Measurements from ENCODE around the gene PARVB.
"Not testable (repeated sequence)": the region's sequence is repeated elsewhere in the genome, so short reads cannot be mapped to it uniquely, and the experiment has no call there.

Gene PARVB

GRCh38 chr22:43999378-43999777 is 24.7 kb upstream of the PARVB start:
- DNase-seq = no peak

DNA sequence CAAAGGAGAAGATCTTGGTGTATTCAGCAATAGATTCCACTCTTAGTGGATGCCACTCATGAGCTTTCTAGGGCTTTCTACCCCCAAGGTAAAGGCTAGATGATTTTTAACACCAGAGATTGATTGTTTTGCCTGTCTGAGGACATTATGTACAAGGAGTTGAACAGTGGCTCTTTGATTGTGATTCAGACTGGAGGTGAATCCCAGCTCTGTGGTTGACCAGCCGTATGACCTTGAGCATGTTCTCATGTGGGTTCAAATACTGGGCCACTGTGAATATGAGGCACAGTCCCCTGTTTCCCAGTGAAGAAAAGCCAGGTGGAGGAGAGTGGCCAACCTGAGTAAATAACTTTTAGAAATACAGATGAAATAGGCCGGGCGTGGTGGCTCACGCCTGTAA is 24.0 kb upstream of the PARVB start:
- DNase-seq = no peak

- DNase-seq = no peak
Measured at GRCh38 chr22:44001521-44001920, 22.6 kb upstream of the PARVB start.

- DNase-seq = no peak
Measured at GRCh38 chr22:44002324-44002723, 21.8 kb upstream of the PARVB start.

DNA sequence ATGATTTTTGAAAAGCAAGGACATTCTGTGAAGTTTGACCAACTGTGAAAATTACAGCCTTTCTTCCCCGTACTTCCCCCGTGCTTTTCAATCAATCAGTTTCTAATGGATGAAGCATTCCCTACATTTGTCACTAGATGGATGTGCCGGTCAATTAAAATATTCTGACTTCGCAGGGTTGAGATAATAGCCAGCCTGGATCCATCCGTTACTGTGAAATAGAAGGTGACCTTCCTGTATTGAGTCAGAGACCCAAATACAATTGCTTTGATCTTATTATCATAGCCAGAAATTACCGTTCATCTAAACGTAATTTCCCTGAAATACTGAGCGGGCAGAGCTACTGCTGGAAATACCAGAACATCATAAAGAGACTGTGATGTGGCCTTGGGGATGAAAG is 21.1 kb upstream of the PARVB start:
- DNase-seq = no peak

DNA sequence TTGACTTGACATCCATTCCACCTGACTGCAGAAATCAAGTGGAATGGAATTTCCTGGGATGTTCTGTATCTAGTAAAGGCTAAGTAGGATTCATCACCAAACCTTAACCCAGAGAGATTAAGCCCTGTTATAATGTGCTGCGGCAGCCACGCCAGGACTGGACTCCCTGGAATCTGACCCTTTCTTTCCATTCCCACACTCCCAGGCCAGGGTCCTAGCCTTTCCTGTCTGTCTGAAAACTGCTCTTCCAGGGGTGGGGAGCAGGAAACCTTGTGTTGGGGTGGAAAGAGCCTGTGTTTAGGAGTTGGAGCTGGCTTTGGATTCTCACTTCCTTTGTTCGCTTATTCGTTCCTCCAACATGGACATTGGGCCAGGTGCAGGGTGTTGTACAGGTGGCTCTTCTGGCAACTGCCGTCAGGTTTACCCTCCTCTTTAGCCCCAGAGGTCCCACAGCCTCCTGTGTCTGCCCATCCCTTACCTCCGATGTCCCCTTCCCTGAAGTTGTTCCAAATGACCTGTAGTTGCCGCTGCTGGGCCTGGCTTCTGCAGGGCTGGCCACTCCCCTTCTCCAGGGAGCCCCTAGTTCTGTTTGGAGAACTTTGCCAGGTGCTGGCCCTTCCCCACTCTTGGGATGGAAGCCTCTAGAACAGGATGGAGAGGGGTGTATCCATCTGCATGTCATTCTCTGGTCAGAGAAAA is 20.5 kb upstream of the PARVB start:
- DNase-seq = no peak

DNA sequence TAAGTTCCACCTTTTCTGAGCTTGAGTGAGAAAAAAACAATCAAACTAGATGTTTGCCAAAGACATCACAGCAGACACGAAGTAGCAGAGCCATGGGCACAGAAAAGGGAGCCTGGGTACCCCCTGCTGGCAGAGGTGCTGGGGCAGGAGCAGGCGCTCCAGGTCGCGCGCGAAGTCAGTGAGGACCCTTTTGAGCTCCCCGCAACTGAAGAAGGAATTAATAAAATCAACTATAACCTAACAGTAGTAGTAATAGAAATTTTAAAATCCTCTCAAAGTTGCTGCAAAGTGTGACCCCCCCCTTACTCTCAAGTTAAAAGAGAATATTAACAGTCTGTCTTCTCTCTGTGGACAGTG is 20.0 kb upstream of the PARVB start:
- no peak for DNase-seq

GRCh38 chr22:44005524-44005923 is 18.6 kb upstream of the PARVB start:
- DNase-seq = no peak

DNA sequence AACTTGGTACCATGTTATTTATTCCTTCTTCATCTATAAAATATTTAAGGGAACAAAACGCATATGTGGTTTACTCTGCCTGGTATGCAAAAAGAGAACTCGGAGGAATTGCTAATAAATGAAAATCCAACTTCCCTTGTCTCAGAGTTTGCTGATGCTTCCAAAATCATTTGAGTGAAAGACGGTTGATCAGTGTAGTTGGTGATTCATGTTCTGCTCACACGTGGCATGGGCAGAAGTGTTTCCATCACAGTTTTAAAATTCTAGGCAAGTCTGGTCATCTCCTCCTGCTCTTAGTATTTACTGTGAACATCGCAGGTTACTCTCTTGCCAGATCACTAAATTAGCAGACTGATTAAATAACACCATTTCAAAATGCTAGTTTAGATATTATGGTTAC is 11.9 kb upstream of the PARVB start:
- no peak for DNase-seq

DNA sequence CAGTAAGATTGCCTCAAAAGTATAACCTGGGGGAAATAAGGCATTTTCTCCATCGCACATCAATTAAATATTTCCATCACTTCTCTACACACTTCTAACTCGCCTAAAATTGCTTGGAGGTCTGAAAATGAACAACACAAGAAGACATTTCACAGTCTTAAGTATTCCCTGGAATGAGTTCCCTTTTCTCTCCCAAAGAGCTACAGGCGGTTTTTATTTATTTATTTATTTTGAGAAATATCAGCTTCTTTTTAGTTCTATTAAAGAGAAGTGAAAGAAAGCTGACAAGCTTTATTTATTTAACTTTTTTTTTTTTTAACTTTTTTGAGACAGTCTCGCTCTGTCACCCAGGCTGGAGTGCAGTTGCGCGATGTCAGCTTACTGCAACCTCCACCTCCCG is 11.5 kb upstream of the PARVB start:
- DNase-seq = no peak

DNA sequence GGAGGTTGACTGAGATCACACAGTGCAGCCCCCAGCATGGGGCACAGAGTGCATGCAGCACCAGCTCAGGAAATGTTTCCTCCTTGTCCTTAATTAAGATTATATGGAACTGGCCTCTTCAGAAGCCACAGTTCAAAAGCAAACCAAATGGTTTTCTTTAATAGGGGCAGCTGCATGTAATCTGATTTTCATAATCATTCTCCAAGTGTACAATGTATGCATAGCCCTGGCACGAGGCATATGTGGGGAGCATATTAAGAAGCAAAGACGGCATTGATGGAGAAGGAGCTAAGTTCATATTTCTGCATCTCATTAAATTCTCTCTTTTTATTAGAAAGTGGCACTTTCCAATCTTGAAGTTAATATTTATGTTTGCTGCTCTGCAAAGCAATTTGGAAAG is 9.9 kb upstream of the PARVB start:
- DNase-seq = no peak

DNA sequence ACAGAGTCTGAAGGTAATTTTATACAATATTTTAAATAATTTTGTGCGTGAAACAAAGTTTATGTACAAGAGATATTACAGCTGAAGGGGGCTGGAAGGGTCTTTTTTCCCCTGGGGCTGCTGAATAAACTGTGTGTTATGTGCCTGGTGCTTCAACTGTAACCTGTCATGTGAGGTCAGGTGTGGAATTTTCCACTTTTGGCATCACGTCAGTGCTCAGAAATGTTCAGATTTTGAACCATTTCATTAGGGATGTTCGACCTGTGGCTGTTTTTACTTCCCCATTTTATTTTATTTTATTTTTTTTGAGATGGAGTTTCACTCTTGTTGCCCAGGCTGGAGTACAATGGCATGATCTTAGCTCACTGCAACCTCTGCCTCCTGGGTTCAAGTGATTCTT is 7.5 kb upstream of the PARVB start:
- not testable (repeated sequence) for DNase-seq

DNA sequence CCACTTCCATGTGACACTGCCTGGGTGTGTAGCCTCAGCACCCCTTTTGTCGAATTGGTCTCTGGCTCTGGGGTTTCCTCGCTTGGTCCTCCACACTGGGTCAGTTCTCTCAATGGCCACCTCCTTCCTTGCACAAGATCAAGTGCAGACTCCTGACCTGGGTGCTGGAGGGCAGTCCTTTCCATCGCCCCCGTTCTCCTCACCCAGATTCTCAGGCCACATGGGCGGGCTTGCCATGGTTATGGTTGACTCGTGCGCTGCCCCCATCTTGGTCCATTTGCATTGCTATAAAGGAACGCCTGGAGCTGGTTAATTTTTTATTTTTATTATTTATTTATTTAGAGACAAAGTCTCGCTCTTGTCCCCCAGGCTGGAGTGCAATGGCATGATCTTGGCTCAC is 5.5 kb upstream of the PARVB start:
- no peak for DNase-seq

DNA sequence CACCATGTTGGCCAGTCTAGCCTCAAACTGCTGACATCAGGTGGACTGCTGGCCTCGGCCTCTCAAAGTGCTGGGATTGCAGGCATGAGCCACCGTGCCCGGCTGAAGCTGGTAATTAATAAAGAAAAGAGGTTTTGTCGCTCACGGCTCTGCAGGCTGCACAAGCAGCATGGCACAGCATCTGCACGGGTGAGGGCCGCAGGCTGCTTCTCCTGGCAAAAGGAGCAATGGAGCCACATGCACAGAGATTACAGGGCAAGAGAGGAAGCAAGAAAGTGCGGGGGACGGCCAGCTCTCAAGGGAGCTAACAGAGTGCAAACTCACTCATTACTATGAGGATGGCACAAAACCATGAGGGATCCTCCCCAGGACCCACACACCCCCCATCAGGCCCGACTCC is 4.7 kb upstream of the PARVB start:
- no peak for DNase-seq

DNA sequence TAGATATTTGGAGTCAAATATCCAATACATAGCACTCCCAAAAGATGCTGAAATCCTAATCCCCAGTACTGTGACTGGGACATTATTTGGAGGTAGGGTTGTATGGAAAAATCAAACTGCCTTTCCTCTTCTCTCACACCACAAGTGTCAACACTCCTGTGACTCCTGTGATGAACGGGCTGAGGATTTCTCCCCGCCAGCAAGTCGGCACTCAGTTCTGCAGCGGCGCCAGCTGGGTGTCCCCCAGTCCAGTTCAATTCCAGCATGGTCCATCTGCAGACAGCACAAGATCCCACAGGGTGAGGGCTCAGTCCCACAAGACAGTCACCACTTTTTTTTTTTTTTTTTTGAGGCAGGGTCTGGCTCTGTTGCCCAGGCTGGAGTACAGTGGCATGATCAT is 4.3 kb upstream of the PARVB start:
- no peak for DNase-seq

DNA sequence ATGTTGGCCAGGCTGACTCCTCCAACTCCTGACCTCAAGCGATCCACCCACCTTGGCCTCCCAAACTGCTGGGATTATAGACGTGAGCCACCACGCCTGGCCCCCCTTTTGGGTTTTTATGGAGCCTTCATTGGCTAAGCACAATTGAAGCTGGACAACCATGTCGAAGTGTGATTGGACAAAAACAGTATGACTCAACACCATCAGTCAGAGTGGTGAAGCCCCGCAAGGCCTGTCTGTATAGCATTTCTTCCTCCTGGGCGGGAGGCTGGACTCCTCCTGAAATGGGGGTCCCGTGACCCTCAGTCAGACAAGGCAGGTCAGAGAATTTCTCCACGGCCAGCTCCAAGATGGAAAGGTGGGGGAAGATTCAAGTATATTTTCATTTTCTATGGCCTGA is 3.1 kb upstream of the PARVB start:
- no peak for DNase-seq

DNA sequence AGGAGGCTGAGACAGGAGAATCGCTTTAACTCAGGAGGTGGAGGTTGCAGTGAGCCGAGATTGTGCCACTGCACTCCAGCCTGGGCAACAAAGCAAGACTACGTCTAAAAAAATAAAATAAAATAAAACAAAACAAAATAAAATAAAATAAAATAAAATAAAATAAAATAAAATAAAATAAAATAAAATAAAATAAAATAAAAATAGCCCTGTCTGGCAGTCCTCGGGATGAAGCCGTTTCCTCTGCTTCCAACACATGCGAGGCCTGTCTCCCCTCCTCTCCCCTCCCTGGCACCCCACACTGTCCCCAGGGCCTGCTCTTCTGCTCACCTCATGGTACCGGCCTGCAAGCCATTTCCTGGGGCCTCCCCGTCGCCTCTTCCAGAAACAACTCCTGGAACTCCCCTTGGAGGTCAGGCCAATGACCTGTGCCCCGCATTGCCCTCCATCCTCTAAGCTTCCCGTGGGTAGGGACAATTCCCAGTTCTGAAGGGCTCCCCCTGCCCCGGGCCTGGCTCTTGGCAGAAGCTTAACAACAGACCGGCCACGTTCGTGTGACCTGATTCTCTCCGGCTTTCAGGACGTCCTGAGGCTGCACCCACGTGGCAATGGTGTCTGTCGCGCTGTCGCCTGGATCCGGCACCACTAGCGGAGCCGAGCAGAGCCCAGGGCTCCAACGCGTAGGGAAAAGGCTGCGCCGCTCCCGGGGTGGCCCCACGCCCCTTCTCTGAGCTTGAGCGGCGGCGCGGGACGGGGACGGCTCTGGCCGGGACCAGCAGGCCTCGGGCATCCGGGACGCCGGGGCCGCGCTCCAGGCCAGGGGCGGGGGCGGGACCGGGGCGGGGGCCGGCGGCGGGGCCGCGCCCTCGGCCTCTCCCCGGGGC is 456 bp upstream of the PARVB start:
- no peak for DNase-seq

- no peak for DNase-seq
Measured at GRCh38 chr22:44025171-44026065, 1.3 kb downstream of the PARVB start.

DNA sequence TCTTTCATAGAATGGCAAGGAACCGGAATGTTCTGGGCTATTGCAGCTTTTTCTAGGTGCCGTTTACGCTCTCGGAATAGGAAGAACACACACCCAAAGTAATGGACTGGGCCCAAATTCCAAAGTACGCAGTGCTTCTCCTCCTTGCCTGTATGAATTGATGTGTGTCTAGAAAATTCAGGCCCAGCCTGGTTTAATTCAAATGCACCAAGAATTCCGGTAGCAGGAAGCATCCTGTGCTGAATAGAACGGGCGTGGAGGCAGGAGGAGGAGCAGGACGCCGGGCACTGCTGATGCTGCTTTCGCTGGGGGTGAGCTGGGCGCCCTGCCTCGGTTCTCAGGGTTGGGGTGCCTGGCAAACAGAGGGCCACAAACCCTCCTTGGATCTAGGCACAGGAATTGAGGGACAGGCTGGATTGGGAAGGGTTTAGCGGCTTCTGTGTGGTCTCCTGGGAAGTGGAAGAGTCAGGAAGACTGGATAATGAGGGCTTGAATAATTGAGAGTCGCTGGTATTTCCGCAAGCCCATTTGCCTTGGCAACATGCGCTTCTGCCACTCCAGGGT is 2.0 kb downstream of the PARVB start:
- DNase-seq = no peak

GRCh38 chr22:44026630-44027511 is 2.8 kb downstream of the PARVB start:
- no peak for DNase-seq

- no peak for DNase-seq
Measured at GRCh38 chr22:44028091-44028490, 4.0 kb downstream of the PARVB start.

- no peak for DNase-seq
Measured at GRCh38 chr22:44029069-44029468, 5.0 kb downstream of the PARVB start.

Data from 8988T (cell line).